22Rv1 (cell line): ENCODE results near the gene MGST2.

Experiments
- H3K27ac ChIP-seq: fragments of 450-650 bp; 2 replicates; pipeline ENCODE4 v1.5.1; 2017
- ZFX ChIP-seq: fragments of 450-650 bp; IDR thresholded peaks from 2 replicates; pipeline ENCODE4 v1.6.1; 2017; ENCODE audit warnings: antibody characterized with exemption, borderline replicate concordance
- TF ChIP-seq, protein P1 (sequence below): fragments of 450-650 bp; IDR thresholded peaks from 2 replicates; pipeline ENCODE4 v1.5.1; 2017; ENCODE audit warnings: mild to moderate bottlenecking

The MGST2 gene

GRCh38 chr4:139666735-139667281 lies 1.2 kb downstream of the MGST2 start:
- no peak for TF ChIP-seq ZFX
- TF ChIP-seq, protein P1, sequence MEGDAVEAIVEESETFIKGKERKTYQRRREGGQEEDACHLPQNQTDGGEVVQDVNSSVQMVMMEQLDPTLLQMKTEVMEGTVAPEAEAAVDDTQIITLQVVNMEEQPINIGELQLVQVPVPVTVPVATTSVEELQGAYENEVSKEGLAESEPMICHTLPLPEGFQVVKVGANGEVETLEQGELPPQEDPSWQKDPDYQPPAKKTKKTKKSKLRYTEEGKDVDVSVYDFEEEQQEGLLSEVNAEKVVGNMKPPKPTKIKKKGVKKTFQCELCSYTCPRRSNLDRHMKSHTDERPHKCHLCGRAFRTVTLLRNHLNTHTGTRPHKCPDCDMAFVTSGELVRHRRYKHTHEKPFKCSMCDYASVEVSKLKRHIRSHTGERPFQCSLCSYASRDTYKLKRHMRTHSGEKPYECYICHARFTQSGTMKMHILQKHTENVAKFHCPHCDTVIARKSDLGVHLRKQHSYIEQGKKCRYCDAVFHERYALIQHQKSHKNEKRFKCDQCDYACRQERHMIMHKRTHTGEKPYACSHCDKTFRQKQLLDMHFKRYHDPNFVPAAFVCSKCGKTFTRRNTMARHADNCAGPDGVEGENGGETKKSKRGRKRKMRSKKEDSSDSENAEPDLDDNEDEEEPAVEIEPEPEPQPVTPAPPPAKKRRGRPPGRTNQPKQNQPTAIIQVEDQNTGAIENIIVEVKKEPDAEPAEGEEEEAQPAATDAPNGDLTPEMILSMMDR, result no peak
- H3K27ac ChIP-seq, result peak overlapping the region; percentile 96

- TF ChIP-seq, protein P1, result no peak
- H3K27ac ChIP-seq, result no peak overlapping the region
Observed at GRCh38 chr4:139668036-139668435, 2.4 kb downstream of the MGST2 start.

DNA sequence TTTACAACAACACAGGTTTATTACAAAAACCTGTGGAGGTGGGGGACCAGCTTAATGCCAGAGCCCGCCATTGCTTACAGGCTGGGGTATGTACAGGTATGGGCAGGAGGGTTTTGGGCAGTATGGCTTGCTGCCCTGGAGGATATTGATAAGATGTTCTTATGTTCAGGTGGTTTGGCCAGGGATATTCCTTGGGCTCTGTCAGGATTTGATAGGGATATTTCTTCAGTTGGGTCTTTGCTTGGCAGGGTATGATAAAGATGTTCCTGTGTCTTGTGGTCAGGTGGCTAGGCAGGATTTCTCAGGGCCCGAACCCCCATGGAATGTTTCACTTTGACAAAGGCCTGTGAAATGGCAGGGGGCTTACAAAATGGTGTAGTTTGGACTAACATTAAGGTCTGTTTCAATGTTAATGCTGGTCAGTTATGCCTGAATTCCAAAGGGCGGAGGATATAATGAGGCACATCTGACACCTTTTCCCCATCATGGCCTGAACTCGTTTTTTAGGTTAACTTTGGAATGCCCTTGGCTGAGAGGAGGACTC lies 3.1 kb downstream of the MGST2 start:
- TF ChIP-seq ZFX, result no peak
- TF ChIP-seq, protein P1, result no peak
- H3K27ac ChIP-seq, result no peak overlapping the region

DNA sequence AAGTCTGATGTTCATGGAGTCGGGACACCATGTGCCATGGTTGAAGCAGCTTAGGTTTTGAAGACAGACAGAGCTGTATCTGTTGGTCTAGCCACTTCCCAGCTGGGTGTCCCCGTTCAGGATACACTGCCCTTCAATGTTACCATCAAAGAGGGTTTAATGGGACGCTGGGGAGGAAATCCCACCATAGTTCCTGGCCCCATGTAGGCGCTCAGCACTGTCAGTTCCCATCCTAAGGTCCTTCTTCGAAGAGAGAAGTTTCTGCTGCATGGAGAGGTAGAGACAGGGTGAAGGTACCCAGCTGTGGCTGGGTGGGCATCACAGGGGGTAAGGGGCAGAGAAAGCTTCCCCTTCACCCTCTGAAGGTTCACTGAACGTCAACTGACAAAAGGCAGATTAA lies 3.7 kb downstream of the MGST2 start:
- TF ChIP-seq, protein P1, result no peak
- TF ChIP-seq ZFX, result no peak
- no peak overlapping the region for H3K27ac ChIP-seq

- H3K27ac ChIP-seq, result no peak overlapping the region
- no peak for TF ChIP-seq ZFX
- TF ChIP-seq, protein P1, result no peak
Observed at GRCh38 chr4:139669890-139670289, 4.3 kb downstream of the MGST2 start.

DNA sequence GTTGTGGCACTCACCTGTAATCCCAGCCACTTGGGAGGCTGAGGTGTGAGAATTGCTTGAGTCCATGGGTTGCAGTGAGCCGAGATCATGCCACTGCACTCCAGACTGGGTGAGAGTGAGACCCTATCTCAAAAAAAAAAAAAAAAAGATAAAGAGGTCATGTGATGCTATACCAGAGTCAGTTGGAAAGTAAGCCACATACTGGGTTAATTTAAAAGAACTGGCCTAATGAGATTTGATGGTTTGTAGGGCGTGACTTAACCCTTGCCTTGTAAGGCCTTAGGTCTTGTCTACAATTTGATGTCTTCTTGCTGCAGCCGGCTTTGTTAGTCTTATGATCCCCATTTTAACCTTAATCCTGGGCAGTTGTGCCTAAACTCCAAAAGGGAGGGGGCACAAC lies 5.2 kb downstream of the MGST2 start:
- H3K27ac ChIP-seq, result no peak overlapping the region
- TF ChIP-seq ZFX, result no peak
- TF ChIP-seq, protein P1, result no peak

- no peak for TF ChIP-seq ZFX
- TF ChIP-seq, protein P1, result no peak
- no peak overlapping the region for H3K27ac ChIP-seq
Observed at GRCh38 chr4:139672215-139672614, 6.6 kb downstream of the MGST2 start.
